ENCODE results near the gene WHRN. TPM values are rescaled to one million over a fixed set of nuclear protein-coding genes. Genes with fewer than 3 reads are reported as not detected.

Gene WHRN
- total RNA-seq, 4 donors from 2014 or later: 0.82 to 4.1 (median 2.3) TPM

GRCh38 chr9:114362394-114362793 is 142.9 kb downstream of the WHRN start:
- no peak for TF ChIP-seq CTCF (IDR thresholded peaks at IDR 0.05; ENCODE audit: low read depth)

GRCh38 chr9:114361542-114361941 is 143.7 kb downstream of the WHRN start:
- TF ChIP-seq CTCF (IDR thresholded peaks at IDR 0.05; ENCODE audit: low read depth): no peak

GRCh38 chr9:114359801-114360200 is 145.5 kb downstream of the WHRN start:
- no peak for TF ChIP-seq CTCF (IDR thresholded peaks at IDR 0.05; ENCODE audit: low read depth)

GRCh38 chr9:114357911-114358328 is 147.4 kb downstream of the WHRN start:
- no peak for TF ChIP-seq CTCF (IDR thresholded peaks at IDR 0.05; ENCODE audit: low read depth)

GRCh38 chr9:114357360-114357759 is 147.9 kb downstream of the WHRN start:
- TF ChIP-seq CTCF (IDR thresholded peaks at IDR 0.05; ENCODE audit: low read depth): no peak

GRCh38 chr9:114356792-114357191 is 148.5 kb downstream of the WHRN start:
- TF ChIP-seq CTCF (IDR thresholded peaks at IDR 0.05; ENCODE audit: low read depth): no peak

- no peak for TF ChIP-seq CTCF (IDR thresholded peaks at IDR 0.05; ENCODE audit: low read depth)
Measured at GRCh38 chr9:114355821-114356220, 149.5 kb downstream of the WHRN start.

Small RNA genes lying within 50 kb of the gene (small RNA-seq; reads per million reads assigned to genes)
- gene AL138895.2: not detected

Other genes with a start within 250 kb of the WHRN start
- 1 to 10 TPM in 1 of 4 donors, not detected in 3; 6.6 TPM for gene ORM1, start 182.4 kb downstream of the WHRN start, total RNA-seq
- 1 to 10 TPM in 1 of 4 donors, not detected in 3; 2.4 TPM for gene ORM2, start 175.6 kb downstream of the WHRN start, total RNA-seq
- 10 to 100 TPM; 25.3 to 63.9 (median 52.6) TPM for gene AKNA, start 117.5 kb downstream of the WHRN start, total RNA-seq
- gene ATP6V1G1, start 82.3 kb upstream of the WHRN start, total RNA-seq: 100 to 1,000 TPM; 132 to 159 (median 149) TPM
- 10 to 100 TPM; 12.1 to 26.2 (median 17.4) TPM for gene TMEM268, start 105.8 kb upstream of the WHRN start, total RNA-seq
- not detected for gene TEX53, start 152.3 kb upstream of the WHRN start, total RNA-seq
- not detected for gene TEX48, start 176.7 kb upstream of the WHRN start, total RNA-seq